ENCODE measurements around the gene USP17L20. TPM values are rescaled to one million over a fixed set of nuclear protein-coding genes. Genes with fewer than 3 reads are reported as not detected.
"Not testable (repeated sequence)": the region's sequence is repeated elsewhere in the genome, so short reads cannot be mapped to it uniquely, and the experiment has no call there.

Gene USP17L20
- total RNA-seq (ENCODE audit: insufficient read depth, low replicate concordance): not detected

GRCh38 chr4:9257824-9258223 lies at the start of gene USP17L20:
TSS of gene USP17L20 (plus strand) at chr4:9258124. CDS start at chr4:9258124, 0 bp downstream.
- not testable (repeated sequence) for DNase-seq (ENCODE audit: low spot score)

GRCh38 chr4:9210357-9210756 lies 47.6 kb upstream of the USP17L20 start, which contains the start of gene USP17L10:
TSS of gene USP17L10 (plus strand) at chr4:9210657. CDS start at chr4:9210657, 0 bp downstream.
- DNase-seq (ENCODE audit: low spot score): not testable (repeated sequence)

GRCh38 chr4:9214701-9215100 lies 43.2 kb upstream of the USP17L20 start:
- DNase-seq (ENCODE audit: low spot score): not testable (repeated sequence)

- DNase-seq (ENCODE audit: low spot score): not testable (repeated sequence)
Observed at GRCh38 chr4:9215105-9215504, 42.8 kb upstream of the USP17L20 start, which contains the start of gene USP17L11. TSS of gene USP17L11 (plus strand) at chr4:9215405. CDS start at chr4:9215405, 0 bp downstream.

- not testable (repeated sequence) for DNase-seq (ENCODE audit: low spot score)
Observed at GRCh38 chr4:9219852-9220251, 38.1 kb upstream of the USP17L20 start, which contains the start of gene USP17L12. TSS of gene USP17L12 (plus strand) at chr4:9220152. CDS start at chr4:9220152, 0 bp downstream.

- DNase-seq (ENCODE audit: low spot score): not testable (repeated sequence)
Observed at GRCh38 chr4:9224596-9224995, 33.3 kb upstream of the USP17L20 start, which contains the start of gene USP17L13. TSS of gene USP17L13 (plus strand) at chr4:9224896. CDS start at chr4:9224896, 0 bp downstream.

GRCh38 chr4:9230249-9230648 lies 27.7 kb upstream of the USP17L20 start:
- not testable (repeated sequence) for DNase-seq (ENCODE audit: low spot score)

- not testable (repeated sequence) for DNase-seq (ENCODE audit: low spot score)
Observed at GRCh38 chr4:9234085-9234484, 23.8 kb upstream of the USP17L20 start, which contains the start of gene USP17L15. TSS of gene USP17L15 (plus strand) at chr4:9234385. CDS start at chr4:9234385, 0 bp downstream.

GRCh38 chr4:9238461-9238860 lies 19.5 kb upstream of the USP17L20 start:
- not testable (repeated sequence) for DNase-seq (ENCODE audit: low spot score)

- not testable (repeated sequence) for DNase-seq (ENCODE audit: low spot score)
Observed at GRCh38 chr4:9243579-9243978, 14.3 kb upstream of the USP17L20 start, which contains the start of gene USP17L17. TSS of gene USP17L17 (plus strand) at chr4:9243879. CDS start at chr4:9243879, 0 bp downstream.

- not testable (repeated sequence) for DNase-seq (ENCODE audit: low spot score)
Observed at GRCh38 chr4:9247953-9248680, 9.8 kb upstream of the USP17L20 start, which contains the start of gene USP17L18. TSS of gene USP17L18 (plus strand) at chr4:9248630. CDS start at chr4:9248630, 0 bp downstream.

- DNase-seq (ENCODE audit: low spot score): not testable (repeated sequence)
Observed at GRCh38 chr4:9253078-9253477, 4.8 kb upstream of the USP17L20 start, which contains the start of gene USP17L19. TSS of gene USP17L19 (plus strand) at chr4:9253378. CDS start at chr4:9253378, 0 bp downstream.

GRCh38 chr4:9262572-9262971 lies 4.6 kb downstream of the USP17L20 start, which contains the start of gene USP17L21:
TSS of gene USP17L21 (plus strand) at chr4:9262872. CDS start at chr4:9262872, 0 bp downstream.
- not testable (repeated sequence) for DNase-seq (ENCODE audit: low spot score)

GRCh38 chr4:9267319-9267718 lies 9.4 kb downstream of the USP17L20 start, which contains the start of gene USP17L22:
TSS of gene USP17L22 (plus strand) at chr4:9267619. CDS start at chr4:9267619, 0 bp downstream.
- DNase-seq (ENCODE audit: low spot score): not testable (repeated sequence)

- not testable (repeated sequence) for DNase-seq (ENCODE audit: low spot score)
Observed at GRCh38 chr4:9271719-9272118, 13.8 kb downstream of the USP17L20 start.

Other genes with a start within 250 kb of the USP17L20 start
- gene FAM90A26, start 87.7 kb upstream of the USP17L20 start, total RNA-seq (ENCODE audit: insufficient read depth, low replicate concordance): not detected
- not detected for gene USP17L10, start 47.5 kb upstream of the USP17L20 start, total RNA-seq (ENCODE audit: insufficient read depth, low replicate concordance)
- not detected for gene USP17L11, start 42.7 kb upstream of the USP17L20 start, total RNA-seq (ENCODE audit: insufficient read depth, low replicate concordance)
- gene USP17L12, start 38.0 kb upstream of the USP17L20 start, total RNA-seq (ENCODE audit: insufficient read depth, low replicate concordance): not detected
- gene USP17L13, start 33.2 kb upstream of the USP17L20 start, total RNA-seq (ENCODE audit: insufficient read depth, low replicate concordance): not detected
- gene USP17L15, start 23.7 kb upstream of the USP17L20 start, total RNA-seq (ENCODE audit: insufficient read depth, low replicate concordance): 0.72 TPM
- not detected for gene USP17L17, start 14.2 kb upstream of the USP17L20 start, total RNA-seq (ENCODE audit: insufficient read depth, low replicate concordance)
- not detected for gene USP17L18, start 9.5 kb upstream of the USP17L20 start, total RNA-seq (ENCODE audit: insufficient read depth, low replicate concordance)
- gene USP17L19, start 4.7 kb upstream of the USP17L20 start, total RNA-seq (ENCODE audit: insufficient read depth, low replicate concordance): not detected
- gene USP17L21, start 4.7 kb downstream of the USP17L20 start, total RNA-seq (ENCODE audit: insufficient read depth, low replicate concordance): not detected
- gene USP17L22, start 9.5 kb downstream of the USP17L20 start, total RNA-seq (ENCODE audit: insufficient read depth, low replicate concordance): 0.72 TPM
- not detected for gene USP17L24, start 67.0 kb downstream of the USP17L20 start, total RNA-seq (ENCODE audit: insufficient read depth, low replicate concordance)
- not detected for gene USP17L25, start 71.8 kb downstream of the USP17L20 start, total RNA-seq (ENCODE audit: insufficient read depth, low replicate concordance)
- not detected for gene USP17L26, start 76.5 kb downstream of the USP17L20 start, total RNA-seq (ENCODE audit: insufficient read depth, low replicate concordance)
- gene USP17L5, start 81.3 kb downstream of the USP17L20 start, total RNA-seq (ENCODE audit: insufficient read depth, low replicate concordance): not detected
- gene USP17L27, start 86.0 kb downstream of the USP17L20 start, total RNA-seq (ENCODE audit: insufficient read depth, low replicate concordance): not detected
- gene USP17L28, start 90.8 kb downstream of the USP17L20 start, total RNA-seq (ENCODE audit: insufficient read depth, low replicate concordance): not detected
- not detected for gene USP17L29, start 95.5 kb downstream of the USP17L20 start, total RNA-seq (ENCODE audit: insufficient read depth, low replicate concordance)
- not detected for gene USP17L30, start 105.0 kb downstream of the USP17L20 start, total RNA-seq (ENCODE audit: insufficient read depth, low replicate concordance)
- not detected for gene DEFB131A, start 186.3 kb downstream of the USP17L20 start, total RNA-seq (ENCODE audit: insufficient read depth, low replicate concordance)